ENCODE measurements around the gene TGDS. TPM values are rescaled to one million over a fixed set of nuclear protein-coding genes. Genes with fewer than 3 reads are reported as not detected.

The TGDS gene
- total and polyA plus RNA-seq, 2 experiments from 2014 or later: 8.6 to 21.5 TPM

DNA sequence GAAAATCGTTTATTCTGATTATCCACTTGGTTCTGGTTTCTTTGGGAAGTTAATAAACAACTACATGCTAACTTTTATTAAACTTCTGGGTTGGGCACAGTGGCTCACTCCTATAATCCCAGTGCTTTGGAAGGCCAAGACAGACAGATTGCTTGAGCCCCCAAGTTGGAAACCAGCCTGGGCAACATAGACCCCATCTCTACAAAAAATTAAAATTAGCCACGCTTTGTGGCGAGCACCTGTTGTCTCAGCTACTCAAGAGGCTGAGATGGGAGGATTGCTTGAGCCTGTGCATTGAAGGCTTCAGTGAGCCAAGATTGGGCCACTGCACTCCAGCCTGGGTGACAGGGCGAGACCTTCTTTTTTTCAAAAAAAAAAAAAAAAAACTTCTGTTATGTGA lies 27.4 kb upstream of the TGDS start:
- H3K27me3 ChIP-seq: no peaks in the 10 kb centered on the region
- H3K4me3 ChIP-seq: no peak overlapping the region
- no peak for DNase-seq (ENCODE audit: low spot score)
- WGBS (ENCODE audit: low lambda C conversion rate, missing lambda C conversion rate): 97% methylated on average over 4 of the region's 4 CpGs
- H2AFZ ChIP-seq: no peak overlapping the region
- H3K9me3 ChIP-seq (ENCODE audit: low read depth): no peaks in the 10 kb centered on the region
- H3K79me2 ChIP-seq: no peaks in the 10 kb centered on the region
- TF ChIP-seq EZH2 (IDR thresholded peaks at IDR 0.05; ENCODE audit: borderline replicate concordance) (no peak), EZH2phosphoT487 (IDR thresholded peaks at IDR 0.05; ENCODE audit: low read depth, severe bottlenecking, unreplicated experiment) (no peak)
- TF ChIP-seq, protein P1, sequence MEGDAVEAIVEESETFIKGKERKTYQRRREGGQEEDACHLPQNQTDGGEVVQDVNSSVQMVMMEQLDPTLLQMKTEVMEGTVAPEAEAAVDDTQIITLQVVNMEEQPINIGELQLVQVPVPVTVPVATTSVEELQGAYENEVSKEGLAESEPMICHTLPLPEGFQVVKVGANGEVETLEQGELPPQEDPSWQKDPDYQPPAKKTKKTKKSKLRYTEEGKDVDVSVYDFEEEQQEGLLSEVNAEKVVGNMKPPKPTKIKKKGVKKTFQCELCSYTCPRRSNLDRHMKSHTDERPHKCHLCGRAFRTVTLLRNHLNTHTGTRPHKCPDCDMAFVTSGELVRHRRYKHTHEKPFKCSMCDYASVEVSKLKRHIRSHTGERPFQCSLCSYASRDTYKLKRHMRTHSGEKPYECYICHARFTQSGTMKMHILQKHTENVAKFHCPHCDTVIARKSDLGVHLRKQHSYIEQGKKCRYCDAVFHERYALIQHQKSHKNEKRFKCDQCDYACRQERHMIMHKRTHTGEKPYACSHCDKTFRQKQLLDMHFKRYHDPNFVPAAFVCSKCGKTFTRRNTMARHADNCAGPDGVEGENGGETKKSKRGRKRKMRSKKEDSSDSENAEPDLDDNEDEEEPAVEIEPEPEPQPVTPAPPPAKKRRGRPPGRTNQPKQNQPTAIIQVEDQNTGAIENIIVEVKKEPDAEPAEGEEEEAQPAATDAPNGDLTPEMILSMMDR (IDR thresholded peaks at IDR 0.05; ENCODE audit: poor library complexity): no peak
- no peak overlapping the region for H3K27ac ChIP-seq
- H3K9me2 ChIP-seq (replicated peaks; ENCODE audit: insufficient read depth): no peaks in the 10 kb centered on the region
- H4K20me1 ChIP-seq (ENCODE audit: insufficient read depth, poor library complexity, severe bottlenecking): no peaks in the 10 kb centered on the region
- H3K4me2 ChIP-seq: no peak overlapping the region
- no peaks in the 10 kb centered on the region for H3K4me1 ChIP-seq (ENCODE audit: insufficient read depth)
- no peaks in the 10 kb centered on the region for H3K36me3 ChIP-seq (replicated peaks; ENCODE audit: insufficient read depth, low read depth)

DNA sequence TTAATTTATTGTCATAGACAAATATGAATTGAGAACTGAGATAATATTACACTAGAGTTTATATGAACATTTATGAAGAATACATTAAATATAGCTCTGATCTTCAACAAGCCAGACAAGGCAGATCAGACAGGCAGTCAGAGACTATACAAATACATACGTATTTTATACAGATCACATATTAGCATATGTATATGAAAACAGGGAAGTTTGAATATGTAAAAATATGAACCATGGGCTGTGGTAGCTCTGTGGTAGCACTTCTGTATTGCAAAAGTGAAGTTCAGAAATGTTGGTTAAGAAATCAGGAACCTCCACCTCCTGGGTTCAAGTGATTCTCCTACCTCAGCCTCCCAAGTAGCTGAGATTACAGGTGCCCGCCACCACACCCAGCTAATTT lies 26.4 kb upstream of the TGDS start:
- DNase-seq (ENCODE audit: low spot score): no peak
- H4K20me1 ChIP-seq (ENCODE audit: insufficient read depth, poor library complexity, severe bottlenecking): no peaks in the 10 kb centered on the region
- no peaks in the 10 kb centered on the region for H3K4me1 ChIP-seq (ENCODE audit: insufficient read depth)
- no peaks in the 10 kb centered on the region for H3K9me2 ChIP-seq (replicated peaks; ENCODE audit: insufficient read depth)
- H2AFZ ChIP-seq: no peak overlapping the region
- no peak overlapping the region for H3K4me3 ChIP-seq
- no peaks in the 10 kb centered on the region for H3K36me3 ChIP-seq (replicated peaks; ENCODE audit: insufficient read depth, low read depth)
- H3K27ac ChIP-seq: no peak overlapping the region
- H3K27me3 ChIP-seq: no peaks in the 10 kb centered on the region
- WGBS (ENCODE audit: low lambda C conversion rate, missing lambda C conversion rate): 98% methylated on average over 2 of the region's 2 CpGs
- no peaks in the 10 kb centered on the region for H3K9me3 ChIP-seq (ENCODE audit: low read depth)
- TF ChIP-seq, protein P1 (IDR thresholded peaks at IDR 0.05; ENCODE audit: poor library complexity): no peak
- no peak for TF ChIP-seq EZH2phosphoT487 (IDR thresholded peaks at IDR 0.05; ENCODE audit: low read depth, severe bottlenecking, unreplicated experiment)
- TF ChIP-seq EZH2 (IDR thresholded peaks at IDR 0.05; ENCODE audit: borderline replicate concordance): no peak
- H3K4me2 ChIP-seq: no peak overlapping the region
- no peaks in the 10 kb centered on the region for H3K79me2 ChIP-seq

DNA sequence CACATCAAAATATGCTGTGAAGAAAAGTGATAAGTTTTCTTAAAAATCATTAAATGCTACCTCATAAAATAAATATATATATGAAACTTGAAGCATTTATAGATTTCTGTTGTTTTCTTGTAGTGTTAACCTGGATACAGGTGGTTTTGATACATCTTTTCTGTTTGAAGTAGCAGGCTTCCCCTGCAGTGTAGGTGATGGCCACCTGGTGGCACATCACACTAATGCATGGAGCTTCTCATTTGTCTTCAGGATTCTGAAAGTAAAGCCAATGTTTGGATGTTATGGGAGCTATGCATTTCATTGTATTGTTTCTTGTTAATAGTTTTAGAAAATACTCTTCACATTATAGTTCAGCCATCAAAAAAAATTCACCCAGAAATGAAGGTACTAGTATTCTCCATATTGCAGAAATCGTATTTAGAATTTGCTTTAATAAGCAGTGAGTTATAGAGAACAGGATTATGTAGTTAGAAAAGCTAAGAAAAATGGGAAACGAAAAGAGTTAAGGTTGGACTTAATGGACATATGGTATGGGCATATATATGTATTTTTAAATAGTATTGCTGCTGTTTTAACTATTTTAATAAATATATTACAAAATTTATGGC lies 24.4 kb upstream of the TGDS start:
- WGBS (ENCODE audit: low lambda C conversion rate, missing lambda C conversion rate): 81% methylated on average over 2 of the region's 2 CpGs
- TF ChIP-seq EZH2phosphoT487 (IDR thresholded peaks at IDR 0.05; ENCODE audit: low read depth, severe bottlenecking, unreplicated experiment): no peak
- TF ChIP-seq, protein P1 (IDR thresholded peaks at IDR 0.05; ENCODE audit: poor library complexity): peak; percentile 77
- no peaks in the 10 kb centered on the region for H3K4me1 ChIP-seq (ENCODE audit: insufficient read depth)
- no peaks in the 10 kb centered on the region for H3K36me3 ChIP-seq (replicated peaks; ENCODE audit: insufficient read depth, low read depth)
- H3K79me2 ChIP-seq: no peaks in the 10 kb centered on the region
- H4K20me1 ChIP-seq (ENCODE audit: insufficient read depth, poor library complexity, severe bottlenecking): no peaks in the 10 kb centered on the region
- H3K4me3 ChIP-seq: no peak overlapping the region
- no peaks in the 10 kb centered on the region for H3K9me2 ChIP-seq (replicated peaks; ENCODE audit: insufficient read depth)
- H2AFZ ChIP-seq: no peak overlapping the region
- H3K27ac ChIP-seq: no peak overlapping the region
- H3K27me3 ChIP-seq: no peaks in the 10 kb centered on the region
- H3K9me3 ChIP-seq (ENCODE audit: low read depth): no peaks in the 10 kb centered on the region
- DNase-seq (ENCODE audit: low spot score): peak; percentile 64
- H3K4me2 ChIP-seq: no peak overlapping the region

All from hepatocyte (in vitro differentiated cells).